A673 (cell line): ENCODE measurements around the gene VWA2. TPM values are rescaled to one million over a fixed set of nuclear protein-coding genes. Genes with fewer than 3 reads are reported as not detected.
"Not testable (repeated sequence)": the region's sequence is repeated elsewhere in the genome, so short reads cannot be mapped to it uniquely, and the experiment has no call there.

Source experiments
- BruUV-seq: library from RNA; stranded (reverse); fragments of 400-500 nt; replicated peaks from 2 replicates; lab custom pipeline; 2021; lab: Mats Ljungman, UMichigan
- CTCF ChIA-PET: fragments of 300-600 bp; sonication (Branson Sonifier 250); formaldehyde crosslinking; loops from one replicate; lab custom pipeline; 2022; ENCODE audit warnings: antibody characterized with exemption; lab: Charles Lee
- POLR2A ChIA-PET: fragments of 300-600 bp; sonication (Branson Sonifier 250); formaldehyde crosslinking; loops from one replicate; lab custom pipeline; 2022; ENCODE audit warnings: antibody characterized with exemption; ENCODE audit not compliant: low non-redundant PET; lab: Charles Lee
- DNase-seq: peaks from one replicate; pipeline ENCODE4 v3.0.0-alpha.2; 2015; ENCODE audit warnings: low spot score
- H3K27ac ChIP-seq: fragments of 200-600 bp; sonication (generic); 2 replicates; pipeline ENCODE4 v1.5.1; 2016; ENCODE audit warnings: mixed run types, low read depth, mild to moderate bottlenecking, mixed read lengths, antibody characterized with exemption, low read length; ENCODE audit not compliant: poor library complexity, severe bottlenecking
- H3K27me3 ChIP-seq: fragments of 200-600 bp; sonication (generic); replicated peaks from 2 replicates; pipeline ENCODE4 v1.6.1; 2017; ENCODE audit warnings: mixed run types, low read depth, mild to moderate bottlenecking, mixed read lengths, antibody characterized with exemption, low read length; ENCODE audit not compliant: insufficient read depth, poor library complexity
- H3K36me3 ChIP-seq: fragments of 200-600 bp; sonication (generic); 2 replicates; pipeline ENCODE4 v1.6.1; 2016; ENCODE audit warnings: mixed run types, mild to moderate bottlenecking, mixed read lengths, antibody characterized with exemption, low read length; ENCODE audit not compliant: insufficient read depth, poor library complexity, severe bottlenecking
- H3K4me1 ChIP-seq: fragments of 200-600 bp; sonication (generic); 2 replicates; pipeline ENCODE4 v1.6.1; 2017; ENCODE audit warnings: mixed run types, mild to moderate bottlenecking, mixed read lengths, antibody characterized with exemption, low read length; ENCODE audit not compliant: insufficient read depth, poor library complexity, severe bottlenecking
- H3K4me3 ChIP-seq: fragments of 200-600 bp; sonication (generic); 2 replicates; pipeline ENCODE4 v1.5.1; 2016; ENCODE audit warnings: low read depth, mixed run types, mild to moderate bottlenecking, mixed read lengths, low read length; ENCODE audit not compliant: poor library complexity, severe bottlenecking
- H3K9me3 ChIP-seq: fragments of 200-600 bp; sonication (generic); 2 replicates; pipeline ENCODE4 v1.6.1; 2016; ENCODE audit warnings: mixed run types, low read depth, mild to moderate bottlenecking, mixed read lengths, antibody characterized with exemption, low read length; ENCODE audit not compliant: poor library complexity, severe bottlenecking
- EZH2 ChIP-seq: fragments of 200-600 bp; sonication (generic); IDR thresholded peaks from 2 replicates; pipeline ENCODE4 v1.6.1; 2017; ENCODE audit warnings: borderline replicate concordance, low read depth, mild to moderate bottlenecking, mixed read lengths, antibody characterized with exemption, low read length; ENCODE audit not compliant: poor library complexity, severe bottlenecking
- intact Hi-C: fragments of 100-400 bp; cut with micrococcal nuclease; formaldehyde crosslinking; loops from one replicate; pipeline ENCODE4 v1.10.0; 2022; ENCODE audit not compliant: unreplicated experiment
- total RNA-seq: library from RNA; stranded (reverse); gene quantifications from 2 replicates; pipeline ENCODE4 v1.2.3, GENCODE V29; 2021
- TF ChIP-seq, protein P1 (sequence below): fragments of 300-800, 200-600 bp; sonication (generic); conservative IDR thresholded peaks from 2 replicates; pipeline ENCODE4 v1.5.1; 2017; ENCODE audit warnings: low read depth, mild to moderate bottlenecking, antibody characterized with exemption, low read length, moderate library complexity, mixed read lengths

The VWA2 gene
- total RNA-seq, 1 experiment from 2014 or later, result not detected

- Histone ChIP-seq H3K4me3 (no peak overlapping the region), H3K27me3 (no peaks in the 10 kb centered on the region), H3K9me3 (no peaks in the 10 kb centered on the region), H3K4me1 (no peaks in the 10 kb centered on the region), H3K27ac (no peak overlapping the region), H3K36me3 (no peaks in the 10 kb centered on the region)
- CTCF ChIA-PET, result no interaction called here
- TF ChIP-seq, protein P1, sequence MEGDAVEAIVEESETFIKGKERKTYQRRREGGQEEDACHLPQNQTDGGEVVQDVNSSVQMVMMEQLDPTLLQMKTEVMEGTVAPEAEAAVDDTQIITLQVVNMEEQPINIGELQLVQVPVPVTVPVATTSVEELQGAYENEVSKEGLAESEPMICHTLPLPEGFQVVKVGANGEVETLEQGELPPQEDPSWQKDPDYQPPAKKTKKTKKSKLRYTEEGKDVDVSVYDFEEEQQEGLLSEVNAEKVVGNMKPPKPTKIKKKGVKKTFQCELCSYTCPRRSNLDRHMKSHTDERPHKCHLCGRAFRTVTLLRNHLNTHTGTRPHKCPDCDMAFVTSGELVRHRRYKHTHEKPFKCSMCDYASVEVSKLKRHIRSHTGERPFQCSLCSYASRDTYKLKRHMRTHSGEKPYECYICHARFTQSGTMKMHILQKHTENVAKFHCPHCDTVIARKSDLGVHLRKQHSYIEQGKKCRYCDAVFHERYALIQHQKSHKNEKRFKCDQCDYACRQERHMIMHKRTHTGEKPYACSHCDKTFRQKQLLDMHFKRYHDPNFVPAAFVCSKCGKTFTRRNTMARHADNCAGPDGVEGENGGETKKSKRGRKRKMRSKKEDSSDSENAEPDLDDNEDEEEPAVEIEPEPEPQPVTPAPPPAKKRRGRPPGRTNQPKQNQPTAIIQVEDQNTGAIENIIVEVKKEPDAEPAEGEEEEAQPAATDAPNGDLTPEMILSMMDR, result no peak
- TF ChIP-seq EZH2, result no peak
- BruUV-seq, result no TSS peak
- intact Hi-C loops, result no loop called here
- no peak for DNase-seq
- POLR2A ChIA-PET, result no interaction called here
Observed at GRCh38 chr10:114328874-114329273, 89.8 kb downstream of the VWA2 start.

GRCh38 chr10:114329634-114330365 is 90.7 kb downstream of the VWA2 start:
- Histone ChIP-seq H3K27me3 (no peaks in the 10 kb centered on the region), H3K9me3 (no peaks in the 10 kb centered on the region), H3K27ac (no peak overlapping the region), H3K4me3 (no peak overlapping the region), H3K4me1 (no peaks in the 10 kb centered on the region), H3K36me3 (no peaks in the 10 kb centered on the region)
- ChIA-PET POLR2A (interaction anchor here (0.6 kb wide), 1 partner anchor 1245 kb away, joined by 3 read pairs; no protein-coding TSS in a partner anchor), CTCF (no interaction called here)
- DNase-seq, result no peak
- intact Hi-C loops, result no loop called here
- no TSS peak for BruUV-seq
- TF ChIP-seq, protein P1, result no peak
- no peak for TF ChIP-seq EZH2

DNA sequence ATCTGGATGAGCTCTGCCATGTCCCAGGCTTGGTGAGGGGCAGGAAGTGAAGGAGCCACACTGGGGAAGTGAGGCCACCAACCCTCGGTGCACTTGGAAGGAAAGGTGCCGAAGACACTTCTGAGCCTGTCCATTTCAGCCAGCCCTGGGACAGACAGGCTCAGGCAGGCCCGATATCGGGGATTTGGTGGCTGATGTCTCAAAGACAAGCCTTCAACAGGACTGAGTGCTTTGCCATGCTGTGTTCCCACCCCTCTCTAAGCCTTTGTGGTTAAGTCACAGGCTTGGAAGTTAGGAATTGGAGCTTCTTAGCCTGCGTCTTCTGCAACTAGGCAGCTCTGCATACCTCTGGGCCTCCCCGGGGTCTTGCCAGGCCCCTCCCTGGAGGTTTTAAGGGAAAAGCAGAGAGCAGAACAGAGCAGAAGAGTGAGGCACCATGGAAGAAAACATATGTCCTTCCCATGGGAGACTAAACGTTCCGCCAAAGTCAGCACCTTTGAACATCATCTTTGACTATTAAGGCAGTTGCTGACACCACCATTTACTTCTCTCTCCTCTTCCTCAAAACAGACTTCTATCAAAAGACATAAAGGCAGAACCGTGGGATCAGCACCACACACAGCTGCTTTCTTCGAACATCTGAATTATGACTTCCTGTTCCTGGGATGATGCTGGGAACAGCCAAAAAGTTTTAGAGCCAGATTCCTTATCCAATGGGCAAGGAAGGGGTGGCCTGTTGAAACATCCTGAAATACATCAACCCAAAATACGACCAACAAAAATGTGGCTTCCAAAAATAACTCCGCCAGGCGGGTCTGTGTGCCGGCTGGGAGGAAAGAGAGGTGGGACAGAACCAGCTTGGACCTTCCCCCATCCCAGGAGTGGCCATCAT is 93.5 kb downstream of the VWA2 start:
- no peaks in the 10 kb centered on the region for H3K27me3 ChIP-seq
- H3K4me1 ChIP-seq, result no peaks in the 10 kb centered on the region
- intact Hi-C loops, result no loop called here
- CTCF ChIA-PET, result no interaction called here
- no peak overlapping the region for H3K27ac ChIP-seq
- TF ChIP-seq, protein P1, result no peak
- TF ChIP-seq EZH2, result no peak
- POLR2A ChIA-PET, result interaction anchor here (0.6 kb wide), 1 partner anchor 23 kb away, joined by 4 read pairs; no protein-coding TSS in a partner anchor
- no peaks in the 10 kb centered on the region for H3K36me3 ChIP-seq
- DNase-seq, result no peak
- no peaks in the 10 kb centered on the region for H3K9me3 ChIP-seq
- H3K4me3 ChIP-seq, result no peak overlapping the region
- no TSS peak for BruUV-seq

- H3K27ac ChIP-seq, H3K4me3 ChIP-seq, BruUV-seq, H3K4me1 ChIP-seq, CTCF ChIA-PET, H3K36me3 ChIP-seq, intact Hi-C loops, POLR2A ChIA-PET, H3K9me3 ChIP-seq, DNase-seq, H3K27me3 ChIP-seq: not testable (repeated sequence)
Observed at GRCh38 chr10:114333441-114333840, 94.4 kb downstream of the VWA2 start.
